NCI-H2029 (cell line): ENCODE data around the gene GHRHR.
A peak's percentile ranks its signal among the peaks of the same experiment; 100 is the strongest.

Experiments used
- DNase-seq: peaks from one replicate; lab custom pipeline; 2025; lab: John Stamatoyannopoulos, UW

The GHRHR gene

GRCh38 chr7:30968747-30969603 is 5.2 kb downstream of the GHRHR start:
- no peak for DNase-seq

GRCh38 chr7:30969604-30969970 is 5.8 kb downstream of the GHRHR start:
- DNase-seq: no peak

- no peak for DNase-seq
These were observed 6.3 kb downstream of the GHRHR start for GRCh38 chr7:30970074-30970473.

GRCh38 chr7:30970594-30971094 is 6.9 kb downstream of the GHRHR start:
- no peak for DNase-seq

GRCh38 chr7:30971440-30971839 is 7.7 kb downstream of the GHRHR start:
- no peak for DNase-seq

- DNase-seq: no peak
These were observed 8.2 kb downstream of the GHRHR start for GRCh38 chr7:30971840-30972563.

GRCh38 chr7:30973292-30973691 is 9.5 kb downstream of the GHRHR start:
- no peak for DNase-seq

- no peak for DNase-seq
These were observed 10.2 kb downstream of the GHRHR start for GRCh38 chr7:30973791-30974604.

GRCh38 chr7:30974605-30975255 is 11.0 kb downstream of the GHRHR start:
- no peak for DNase-seq

GRCh38 chr7:30975256-30975899 is 11.6 kb downstream of the GHRHR start:
- no peak for DNase-seq

GRCh38 chr7:30976381-30976780 is 12.6 kb downstream of the GHRHR start:
- DNase-seq: no peak

GRCh38 chr7:30977222-30977621 is 13.5 kb downstream of the GHRHR start:
- DNase-seq: no peak

GRCh38 chr7:30977896-30978564 is 14.3 kb downstream of the GHRHR start:
- DNase-seq: no peak

GRCh38 chr7:30979027-30979426 is 15.3 kb downstream of the GHRHR start:
- no peak for DNase-seq

GRCh38 chr7:30980194-30980593 is 16.4 kb downstream of the GHRHR start:
- DNase-seq: no peak

GRCh38 chr7:30980751-30981150 is 17.0 kb downstream of the GHRHR start:
- no peak for DNase-seq

- peak; percentile 42 for DNase-seq
These were observed 19.5 kb downstream of the GHRHR start for GRCh38 chr7:30983042-30983913.

GRCh38 chr7:30983914-30984247 is 20.1 kb downstream of the GHRHR start:
- DNase-seq: no peak

GRCh38 chr7:30984359-30985107 is 20.8 kb downstream of the GHRHR start:
- no peak for DNase-seq
